Psoas muscle (tissue), 8 donors: ENCODE measurements around the gene FAM193B. TPM values are rescaled to one million over a fixed set of nuclear protein-coding genes. Genes with fewer than 3 reads are reported as not detected.

Experiments used
- ATAC-seq, 4 donors: fragments of 200-7000 bp; cut with Tn5 transposase; one replicate each; pipeline ENCODE4 v1.9.1; 2020; ENCODE audit warnings: moderate library complexity in 3 of 4, mild to moderate bottlenecking in 2 of 4
- DNase-seq, 2 donors: peaks; one replicate each; pipeline ENCODE4 v3.0.0-alpha.2; 2020
- H3K27ac ChIP-seq: fragments of 200-600 bp; one replicate; pipeline ENCODE4 v1.8.0; 2022
- H3K27me3 ChIP-seq, 3 donors: fragments of 200-600 bp in 1 of 3; one replicate each; pipeline versions ENCODE4 v1.6.1 to v1.8.0; 2013 to 2022; ENCODE audit warnings: low read length in 2 of 3, mild to moderate bottlenecking in 2 of 3, moderate library complexity in 1 of 3; ENCODE audit not compliant: insufficient read depth in 3 of 3
- H3K36me3 ChIP-seq, 2 donors: fragments of 200-600 bp in 1 of 2; one replicate each; pipeline versions ENCODE4 v1.6.1 to v1.8.0; 2013 to 2022; ENCODE audit warnings: low read depth in 1 of 2, mild to moderate bottlenecking in 1 of 2, moderate library complexity in 1 of 2; ENCODE audit not compliant: insufficient read depth in 1 of 2
- H3K4me1 ChIP-seq: fragments of 200-600 bp; one replicate; pipeline ENCODE4 v1.8.0; 2022
- H3K4me3 ChIP-seq: fragments of 200-600 bp; one replicate; pipeline ENCODE4 v1.8.0; 2022; ENCODE audit warnings: mild to moderate bottlenecking
- H3K9me3 ChIP-seq: fragments of 200-600 bp; one replicate; pipeline ENCODE4 v1.8.0; 2022
- CTCF ChIP-seq: fragments of 200-600 bp; IDR thresholded peaks from one replicate; pipeline ENCODE4 v1.8.0; 2022; ENCODE audit warnings: antibody characterized with exemption
- WGBS, 3 donors: extraction: QIAGEN DNeasy Blood & Tissue Kit; methylation state at CpG; one replicate each; pipeline versions ENCODE4 v1.1.6 to v1.1.7; 2013; 5-methylcytosine and 5-hydroxymethylcytosine counted together
- intact Hi-C, 2 donors: fragments of 100-400 bp; cut with DNase I; formaldehyde crosslinking; loops; one replicate each; pipeline versions ENCODE4 v1.11.0 to v1.14.2; 2022
- polyA plus RNA-seq, 3 donors: library from polyadenylated mRNA; stranded (reverse); fragments of 200-250 nt; gene quantifications; one replicate each; pipeline ENCODE4 v1.2.3, GENCODE V29; 2013
- total RNA-seq, 4 donors: library from RNA; stranded (reverse); fragmentation: NEBNext Ultra II Directional in 2 of 4; extraction: Animal tissue kit (Norgen Biotek cat#: 25700) in 2 of 4; gene quantifications; one replicate each; pipeline versions ENCODE4 v1.2.1 to v1.2.4, GENCODE V29; 2021 to 2023
- donor health status: healthy with polysubstance abuse.
- donor health status: DM: no; HTN: no; CAD: no; lungs with moderate emphysema.
- donor health status: Bipolar disorder and iron deficiency.
- donor health status: healthy.
- donor health status: DM: yes; HTN: yes; CAD: no.
- donor health status: DM: no; HTN: no; CAD: no.
- donor health status: DM: no; HTN: no; CAD: no.
- donor health status: DM: yes; HTN: yes; CAD: no.

FAM193B gene
- total and polyA plus RNA-seq, 7 donors, result 26.9 to 36.7 (median 28.4) TPM

- WGBS, 3 donors, result 16 to 24% (median 17%) methylated on average over 41 to 48 of the region's 48 CpGs
- DNase-seq, result peak; percentile 62 to 81
- ATAC-seq, result peak in 1 of 4 donors; percentile 4
- Histone ChIP-seq H3K4me1 (peaks cover 26% of the 10 kb centered on the region), H3K27me3 (no peaks in the 10 kb centered on the region), H3K9me3 (no peaks in the 10 kb centered on the region), H3K27ac (peak overlapping the region; percentile 94), H3K4me3 (peak overlapping the region; percentile 85), H3K36me3 (peaks cover 0 to 14% of the 10 kb centered on the region in 2 donors)
- intact Hi-C loops, result no loop called here
- no peak for TF ChIP-seq CTCF
These were observed 56.2 kb downstream of the FAM193B start for GRCh38 chr5:177498013-177498787.

DNA sequence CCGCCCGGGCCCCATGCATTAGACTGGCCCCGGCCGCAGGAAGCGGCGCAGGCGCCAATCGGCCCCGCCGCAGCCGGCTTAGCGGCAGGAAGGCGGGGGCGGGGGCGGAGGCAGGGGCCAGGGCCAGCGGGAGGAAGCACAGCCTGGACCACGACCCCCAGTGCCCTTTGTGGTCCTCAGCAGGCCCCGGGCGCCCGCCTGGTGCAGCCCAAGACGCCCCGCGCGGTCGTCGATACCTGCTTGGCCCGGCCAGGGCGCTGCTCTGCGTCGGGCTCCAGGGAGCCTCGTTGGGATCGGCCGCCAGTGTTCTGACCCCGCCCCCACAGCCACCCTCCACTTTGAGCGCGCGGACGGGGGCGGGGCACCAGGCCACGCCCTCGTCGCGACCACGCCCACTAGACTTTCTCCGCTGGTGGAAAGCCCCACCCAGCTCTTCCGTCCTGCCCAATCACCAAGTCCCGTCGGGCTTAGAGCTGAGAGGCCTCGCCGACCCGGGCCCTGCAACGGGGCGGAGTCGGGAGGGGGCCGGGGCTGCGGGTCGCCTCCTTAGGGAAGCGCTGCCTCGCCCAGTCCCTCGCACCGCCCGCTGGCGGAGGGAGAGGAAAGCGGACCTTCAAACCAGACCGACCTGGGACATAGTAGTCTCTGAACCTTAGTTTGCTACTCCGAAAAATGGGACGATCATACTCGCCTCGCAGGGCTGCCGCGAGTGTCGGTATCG, 56.9 kb downstream of the FAM193B start, which contains the start of gene PDLIM7:
Gene PDLIM7 (minus strand): TSS at position 313 of the 721 bp plus-strand sequence. CDS start 1,092 bp downstream, outside the sequence.
- peaks cover 0 to 22% of the 10 kb centered on the region in 2 donors for H3K36me3 ChIP-seq
- peak within 1 kb of the TSS; percentile 85 for H3K4me3 ChIP-seq
- peak within 1 kb of the TSS; percentile 94 for H3K27ac ChIP-seq
- no peaks in the 10 kb centered on the region for H3K27me3 ChIP-seq
- DNase-seq (peak; percentile 96 to 98), ATAC-seq (peak; percentile 83 to 86 (median 84))
- WGBS, 3 donors, result 0 to 1% (median 0%) methylated on average over 50 to 73 of the region's 73 CpGs
- no peaks in the 10 kb centered on the region for H3K9me3 ChIP-seq
- peaks cover 33% of the 10 kb centered on the region for H3K4me1 ChIP-seq
- TF ChIP-seq CTCF, result no peak
- intact Hi-C loops, result no loop called here

- peak overlapping the region; percentile 85 for H3K4me3 ChIP-seq
- no peak for TF ChIP-seq CTCF
- intact Hi-C loops, result no loop called here
- ATAC-seq (peak; percentile 69 to 77 (median 74)), DNase-seq (peak; percentile 87 to 94)
- H3K9me3 ChIP-seq, result no peaks in the 10 kb centered on the region
- H3K27me3 ChIP-seq, result no peaks in the 10 kb centered on the region
- H3K27ac ChIP-seq, result peak overlapping the region; percentile 94
- H3K4me1 ChIP-seq, result peaks cover 39% of the 10 kb centered on the region
- peaks cover 0 to 28% of the 10 kb centered on the region in 2 donors for H3K36me3 ChIP-seq
- 0 to 3% (median 0%) methylated on average over 16 to 29 of the region's 29 CpGs for WGBS, 3 donors
These were observed 57.6 kb downstream of the FAM193B start for GRCh38 chr5:177496727-177497291.

DNA sequence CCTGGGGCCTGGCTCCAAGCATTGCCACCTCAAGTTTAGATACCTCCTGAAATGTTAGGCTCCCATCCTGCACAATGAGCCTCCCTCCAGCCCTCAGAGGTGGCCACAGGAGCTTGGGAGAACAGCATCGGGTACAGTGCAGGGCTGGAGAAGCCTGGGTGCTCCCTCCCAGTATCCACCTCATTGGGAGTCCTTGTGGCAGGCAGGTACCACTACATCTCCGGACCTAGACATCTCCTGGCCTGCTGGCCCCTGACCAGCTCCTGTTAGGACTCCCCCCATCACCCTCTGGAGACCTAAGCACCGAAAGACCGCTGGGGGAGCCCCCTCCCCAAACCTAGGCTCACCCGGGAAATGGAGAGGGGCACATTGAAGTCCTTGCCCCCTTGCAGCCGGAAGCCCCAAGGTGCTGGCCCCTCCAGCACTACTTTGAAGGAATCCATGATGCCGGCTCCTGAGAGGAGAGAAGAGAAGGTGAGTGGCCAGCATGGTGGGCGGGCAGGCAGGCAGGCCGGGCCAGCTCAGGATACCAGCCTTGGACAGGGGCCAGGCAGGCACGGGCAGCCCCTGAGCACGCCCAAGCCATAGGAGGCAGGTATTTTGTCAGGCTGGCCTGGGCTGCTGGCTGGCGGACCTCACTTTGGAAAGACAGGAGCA, 58.2 kb downstream of the FAM193B start:
- WGBS, 3 donors, result 18 to 28% (median 26%) methylated on average over 12 of the region's 12 CpGs
- TF ChIP-seq CTCF, result peak; percentile 30
- no peaks in the 10 kb centered on the region for H3K9me3 ChIP-seq
- H3K27me3 ChIP-seq, result no peaks in the 10 kb centered on the region
- no peak for DNase-seq
- peak overlapping the region; percentile 94 for H3K27ac ChIP-seq
- peaks cover 39% of the 10 kb centered on the region for H3K4me1 ChIP-seq
- intact Hi-C loops, result no loop called here
- peak in 1 of 4 donors; percentile 1 for ATAC-seq
- peak overlapping the region; percentile 85 for H3K4me3 ChIP-seq
- H3K36me3 ChIP-seq, result peaks cover 0 to 34% of the 10 kb centered on the region in 2 donors
